H9 (cell line): Measurements from ENCODE around the gene PRAF2. TPM values are rescaled to one million over a fixed set of nuclear protein-coding genes. Genes with fewer than 3 reads are reported as not detected.

Source experiments
- DNase-seq: peaks from one replicate; pipeline ENCODE4 v3.0.0-alpha.2; 2017
- H2AFZ ChIP-seq: one replicate; pipeline ENCODE4 v1.6.1; 2013; ENCODE audit warnings: mild to moderate bottlenecking, low read length, control low read depth, moderate library complexity
- H2AK5ac ChIP-seq: 2 replicates; pipeline ENCODE4 v1.6.1; 2013; ENCODE audit warnings: low read length, control low read depth, mixed read lengths; ENCODE audit not compliant: insufficient read length
- H2BK120ac ChIP-seq: one replicate; pipeline ENCODE4 v1.6.1; 2013; ENCODE audit warnings: low read depth, mild to moderate bottlenecking, low read length, control low read depth, inconsistent platforms; ENCODE audit not compliant: poor library complexity, severe bottlenecking
- H2BK12ac ChIP-seq: 2 replicates; pipeline ENCODE4 v1.6.1; 2013; ENCODE audit warnings: low read length, control low read depth, mixed read lengths, low read depth; ENCODE audit not compliant: insufficient read length
- H2BK15ac ChIP-seq: 2 replicates; pipeline ENCODE4 v1.6.1; 2013; ENCODE audit warnings: low read depth, low read length, control low read depth
- H2BK20ac ChIP-seq: one replicate; pipeline ENCODE4 v1.6.1; 2013; ENCODE audit warnings: low read depth, mild to moderate bottlenecking, low read length, control low read depth, inconsistent platforms; ENCODE audit not compliant: poor library complexity, severe bottlenecking
- H2BK5ac ChIP-seq: 2 replicates; pipeline ENCODE4 v1.6.1; 2013; ENCODE audit warnings: low read length, control low read depth, mixed read lengths; ENCODE audit not compliant: insufficient read length
- H3K14ac ChIP-seq: 2 replicates; pipeline ENCODE4 v1.6.1; 2013; ENCODE audit warnings: low read length, control low read depth; ENCODE audit not compliant: insufficient read depth
- H3K18ac ChIP-seq: 2 replicates; pipeline ENCODE4 v1.6.1; 2013; ENCODE audit warnings: low read depth, mild to moderate bottlenecking, mixed read lengths, low read length, control low read depth; ENCODE audit not compliant: insufficient read length
- H3K23ac ChIP-seq: 2 replicates; pipeline ENCODE4 v1.6.1; 2013; ENCODE audit warnings: low read length, control low read depth, mixed read lengths, low read depth; ENCODE audit not compliant: insufficient read length
- H3K23me2 ChIP-seq: 2 replicates; pipeline ENCODE4 v1.6.1; 2013; ENCODE audit warnings: low read depth, mild to moderate bottlenecking, mixed read lengths, low read length, control low read depth; ENCODE audit not compliant: insufficient read length, poor library complexity, severe bottlenecking
- H3K27ac ChIP-seq: 2 replicates; pipeline ENCODE4 v1.5.1; 2013; ENCODE audit warnings: low read length, control low read depth, mixed read lengths, low read depth; ENCODE audit not compliant: insufficient read length
- H3K27me3 ChIP-seq: 2 replicates; pipeline ENCODE4 v1.6.1; 2013; ENCODE audit warnings: low read length, control low read depth, inconsistent platforms; ENCODE audit not compliant: insufficient read depth
- H3K4ac ChIP-seq: 2 replicates; pipeline ENCODE4 v1.6.1; 2013; ENCODE audit warnings: low read depth, mild to moderate bottlenecking, control low read depth, inconsistent platforms, low read length, moderate library complexity
- H3K4me1 ChIP-seq: 2 replicates; pipeline ENCODE4 v1.6.1; 2013; ENCODE audit warnings: low read length, control low read depth, inconsistent platforms; ENCODE audit not compliant: insufficient read depth
- H3K4me2 ChIP-seq: 2 replicates; pipeline ENCODE4 v1.6.1; 2013; ENCODE audit warnings: low read length, control low read depth, mixed read lengths; ENCODE audit not compliant: insufficient read length, insufficient read depth
- H3K56ac ChIP-seq: 2 replicates; pipeline ENCODE4 v1.6.1; 2013; ENCODE audit warnings: low read depth, mild to moderate bottlenecking, mixed read lengths, low read length, control low read depth; ENCODE audit not compliant: insufficient read length
- H3K79me1 ChIP-seq: 2 replicates; pipeline ENCODE4 v1.6.1; 2013; ENCODE audit warnings: low read depth, mild to moderate bottlenecking, moderate library complexity, low read length, control low read depth, inconsistent platforms; ENCODE audit not compliant: insufficient read depth, poor library complexity, severe bottlenecking
- H3K79me2 ChIP-seq: 2 replicates; pipeline ENCODE4 v1.6.1; 2013; ENCODE audit warnings: low read length, control low read depth, inconsistent platforms; ENCODE audit not compliant: insufficient read depth
- H3K9ac ChIP-seq: 2 replicates; pipeline ENCODE4 v1.6.1; 2013; ENCODE audit warnings: low read length, control low read depth, mixed read lengths; ENCODE audit not compliant: insufficient read length; ENCODE audit errors: extremely low read depth
- H3K9me3 ChIP-seq: one replicate; pipeline ENCODE4 v1.6.1; 2013; ENCODE audit warnings: low read depth, low read length, inconsistent platforms; ENCODE audit not compliant: control insufficient read depth
- H3T11ph ChIP-seq: one replicate; pipeline ENCODE4 v1.6.1; 2013; ENCODE audit warnings: mild to moderate bottlenecking, low read length, control low read depth, inconsistent platforms
- H4K20me1 ChIP-seq: one replicate; pipeline ENCODE4 v1.6.1; 2013; ENCODE audit not compliant: control insufficient read depth, insufficient read length, insufficient read depth
- H4K5ac ChIP-seq: 2 replicates; pipeline ENCODE4 v1.6.1; 2013; ENCODE audit warnings: low read depth, mild to moderate bottlenecking, mixed read lengths, low read length, control low read depth; ENCODE audit not compliant: insufficient read length
- H4K8ac ChIP-seq: replicated peaks from 2 replicates; pipeline ENCODE4 v1.6.1; 2013; ENCODE audit warnings: low read length, control low read depth, mixed read lengths, low read depth; ENCODE audit not compliant: insufficient read length
- H4K91ac ChIP-seq: 2 replicates; pipeline ENCODE4 v1.6.1; 2013; ENCODE audit warnings: low read depth, mild to moderate bottlenecking, moderate library complexity, mixed read lengths, low read length, control low read depth; ENCODE audit not compliant: insufficient read length
- H3K27ac Mint-ChIP-seq, 3 experiments: 2 replicates in 2 of 3; 3 replicates in 1 of 3; pipeline ENCODE4 v1.8.0; 2020 to 2021; ENCODE audit warnings: mixed read lengths in 3 of 3, mild to moderate bottlenecking in 1 of 3, moderate library complexity in 1 of 3
- H3K27me3 Mint-ChIP-seq: 2 replicates; pipeline ENCODE4 v1.8.0; 2021; ENCODE audit warnings: low read depth, mild to moderate bottlenecking, moderate library complexity, mixed read lengths
- H3K36me3 Mint-ChIP-seq, 3 experiments: 2 replicates in 2 of 3; 3 replicates in 1 of 3; pipeline ENCODE4 v1.8.0; 2020 to 2021; ENCODE audit warnings: low read depth in 3 of 3, mixed read lengths in 3 of 3; ENCODE audit not compliant: insufficient read depth in 1 of 3
- H3K4me1 Mint-ChIP-seq, 2 experiments: 2 replicates each; pipeline ENCODE4 v1.8.0; 2020; ENCODE audit warnings: mixed read lengths in 2 of 2
- H3K4me3 Mint-ChIP-seq, 2 experiments: 2 replicates in 1 of 2; 3 replicates in 1 of 2; pipeline ENCODE4 v1.8.0; 2020 to 2021; ENCODE audit warnings: mild to moderate bottlenecking in 2 of 2, mixed read lengths in 2 of 2, moderate library complexity in 1 of 2
- H3K9me3 Mint-ChIP-seq, 2 experiments: 2 replicates in 1 of 2; 3 replicates in 1 of 2; pipeline ENCODE4 v1.8.0; 2020; ENCODE audit warnings: mild to moderate bottlenecking in 2 of 2, mixed read lengths in 2 of 2, moderate library complexity in 1 of 2
- CTCF ChIP-seq: fragments of 200-600 bp; sonication (generic); conservative IDR thresholded peaks from 3 replicates; pipeline ENCODE4 v1.8.0; 2021; ENCODE audit warnings: antibody characterized with exemption, mild to moderate bottlenecking
- WGBS: extraction: QIAGEN DNeasy Blood & Tissue Kit; methylation state at CpG from one replicate; pipeline ENCODE4 v1.1.7; 2013; ENCODE audit warnings: missing lambda C conversion rate, low lambda C conversion rate, mixed read lengths; ENCODE audit not compliant: insufficient read length; ENCODE audit errors: extremely low coverage; 5-methylcytosine and 5-hydroxymethylcytosine counted together
- total RNA-seq: library from RNA; stranded (reverse); gene quantifications from 2 replicates; pipeline ENCODE4 v1.2.1, GENCODE V29; 2021

Gene PRAF2
- total RNA-seq, 1 experiment from 2014 or later: 13.4 TPM

- peaks cover 36 to 53% of the 10 kb centered on the region in 2 experiments for H3K9me3 Mint-ChIP-seq
- Histone ChIP-seq H3K27me3 (no peaks in the 10 kb centered on the region), H3K9ac (no peak overlapping the region), H4K20me1 (no peaks in the 10 kb centered on the region), H3K4ac (no peak overlapping the region), H3K4me2 (no peak overlapping the region), H3T11ph (no peak overlapping the region), H3K23ac (no peak overlapping the region), H4K8ac (no peak overlapping the region), H2BK5ac (no peak overlapping the region), H2BK15ac (no peak overlapping the region), H3K27ac (no peak overlapping the region), H3K56ac (no peak overlapping the region), H3K9me3 (no peaks in the 10 kb centered on the region), H2AFZ (no peak overlapping the region), H2BK120ac (no peak overlapping the region), H3K14ac (no peak overlapping the region), H4K91ac (no peak overlapping the region), H3K4me1 (no peaks in the 10 kb centered on the region), H3K23me2 (no peaks in the 10 kb centered on the region), H2AK5ac (no peak overlapping the region), H4K5ac (no peak overlapping the region), H2BK12ac (no peak overlapping the region), H3K79me2 (no peaks in the 10 kb centered on the region), H2BK20ac (no peak overlapping the region), H3K79me1 (no peaks in the 10 kb centered on the region), H3K18ac (no peak overlapping the region)
- peaks cover 2% of the 10 kb centered on the region for H3K27me3 Mint-ChIP-seq
- no peaks in the 10 kb centered on the region; a peak in 1 of 7 replicates for H3K36me3 Mint-ChIP-seq
- no peak for TF ChIP-seq CTCF
- WGBS: no CpG with 5 or more reads among the region's 4 CpGs
- no peaks in the 10 kb centered on the region for H3K4me1 Mint-ChIP-seq
- DNase-seq: no peak
- H3K27ac Mint-ChIP-seq: no peak overlapping the region
- H3K4me3 Mint-ChIP-seq: no peak overlapping the region
Observed at GRCh38 chrX:49096419-49096818, 22.6 kb upstream of the PRAF2 start.
